ENCODE measurements around the gene C2CD2.
A peak's percentile ranks its signal among the peaks of the same experiment; 100 is the strongest.

Gene C2CD2

DNA sequence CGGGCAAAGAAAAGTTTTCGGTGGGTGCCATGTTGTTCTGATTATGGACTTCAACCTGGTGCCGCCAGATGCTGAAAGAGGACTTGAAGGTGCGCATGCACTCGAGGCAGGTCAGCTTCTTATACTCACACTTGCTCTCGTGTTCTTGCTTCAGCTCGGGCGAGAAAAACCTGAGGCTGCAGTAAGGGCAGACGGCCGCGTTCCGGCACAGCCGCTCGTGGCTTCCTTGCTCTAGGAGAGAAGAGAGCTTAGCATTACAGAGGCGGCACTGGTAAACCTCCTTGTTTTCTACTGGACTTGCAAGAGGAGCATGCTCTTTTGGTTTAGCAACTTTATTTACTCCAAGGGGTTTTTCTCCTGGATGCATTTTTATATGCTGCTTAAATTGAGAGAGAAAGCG lies 37.8 kb upstream of the C2CD2 start:
- FAIRE-seq (no peak), DNase-seq (ENCODE audit: insufficient read length, low spot score) (no peak)
- no peak for TF ChIP-seq SPI1 (IDR thresholded peaks at IDR 0.05; ENCODE audit: low read depth, low read length)
- no peak for TF ChIP-seq POLR2A (IDR thresholded peaks at IDR 0.05; ENCODE audit: low read depth, low read length)
- TF ChIP-seq POU2F2 (IDR thresholded peaks at IDR 0.05; ENCODE audit: low read depth, low read length), result no peak
- TF ChIP-seq POLR2AphosphoS5 (IDR thresholded peaks at IDR 0.05; ENCODE audit: low read depth, low read length), result no peak
- TF ChIP-seq TAF1 (IDR thresholded peaks at IDR 0.05; ENCODE audit: low read depth, low read length), result no peak
- TF ChIP-seq PAX5 (IDR thresholded peaks at IDR 0.05; ENCODE audit: insufficient read depth, low read length, severe bottlenecking), result no peak

DNA sequence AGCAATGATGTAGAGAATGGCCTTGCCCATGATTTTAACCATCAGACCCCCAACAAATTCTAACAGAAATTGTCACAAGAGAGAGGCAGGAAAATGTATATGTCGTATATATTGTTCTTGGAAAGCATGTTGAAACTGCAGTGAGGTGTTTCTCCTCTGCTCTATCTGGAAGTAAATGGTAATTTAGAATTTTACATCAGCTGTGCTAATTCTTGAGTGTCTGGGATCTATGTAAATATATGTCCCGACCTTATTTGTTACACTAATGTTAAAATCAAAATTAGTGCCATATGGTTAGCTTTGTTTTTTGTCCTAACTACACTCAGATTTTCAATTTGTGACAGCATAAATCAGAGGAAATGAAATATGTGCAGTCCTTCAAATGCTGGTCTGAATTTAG lies 35.9 kb upstream of the C2CD2 start:
- peak; percentile 23 for FAIRE-seq
- TF ChIP-seq SPI1 (IDR thresholded peaks at IDR 0.05; ENCODE audit: low read depth, low read length) (no peak), TAF1 (IDR thresholded peaks at IDR 0.05; ENCODE audit: low read depth, low read length) (no peak), POLR2A (IDR thresholded peaks at IDR 0.05; ENCODE audit: low read depth, low read length) (no peak), PAX5 (IDR thresholded peaks at IDR 0.05; ENCODE audit: insufficient read depth, low read length, severe bottlenecking) (no peak), POLR2AphosphoS5 (IDR thresholded peaks at IDR 0.05; ENCODE audit: low read depth, low read length) (no peak), POU2F2 (IDR thresholded peaks at IDR 0.05; ENCODE audit: low read depth, low read length) (no peak)
- DNase-seq (ENCODE audit: insufficient read length, low spot score), result no peak

DNA sequence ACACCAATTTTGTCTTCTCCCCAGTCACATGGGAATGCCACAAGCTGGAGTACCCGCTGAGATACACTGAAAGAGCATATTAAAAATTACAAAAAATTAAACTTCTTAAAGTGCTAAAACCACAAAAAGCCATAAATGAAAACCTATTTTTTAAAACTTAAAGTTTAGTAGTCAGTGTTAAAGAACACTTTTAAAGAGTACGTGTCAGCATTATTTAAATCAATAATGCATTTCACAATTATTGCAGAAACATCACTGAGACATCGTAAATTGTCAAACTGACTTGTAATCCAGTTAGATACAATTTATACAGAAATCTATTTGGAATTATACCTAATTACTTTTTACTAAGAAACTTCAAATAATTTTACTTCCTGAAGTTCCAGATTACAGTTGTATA lies 33.5 kb upstream of the C2CD2 start:
- no peak for FAIRE-seq
- no peak for DNase-seq (ENCODE audit: insufficient read length, low spot score)
- TF ChIP-seq POLR2AphosphoS5 (IDR thresholded peaks at IDR 0.05; ENCODE audit: low read depth, low read length), result no peak
- TF ChIP-seq SPI1 (IDR thresholded peaks at IDR 0.05; ENCODE audit: low read depth, low read length), result no peak
- no peak for TF ChIP-seq PAX5 (IDR thresholded peaks at IDR 0.05; ENCODE audit: insufficient read depth, low read length, severe bottlenecking)
- no peak for TF ChIP-seq POLR2A (IDR thresholded peaks at IDR 0.05; ENCODE audit: low read depth, low read length)
- TF ChIP-seq POU2F2 (IDR thresholded peaks at IDR 0.05; ENCODE audit: low read depth, low read length), result no peak
- TF ChIP-seq TAF1 (IDR thresholded peaks at IDR 0.05; ENCODE audit: low read depth, low read length), result no peak

DNA sequence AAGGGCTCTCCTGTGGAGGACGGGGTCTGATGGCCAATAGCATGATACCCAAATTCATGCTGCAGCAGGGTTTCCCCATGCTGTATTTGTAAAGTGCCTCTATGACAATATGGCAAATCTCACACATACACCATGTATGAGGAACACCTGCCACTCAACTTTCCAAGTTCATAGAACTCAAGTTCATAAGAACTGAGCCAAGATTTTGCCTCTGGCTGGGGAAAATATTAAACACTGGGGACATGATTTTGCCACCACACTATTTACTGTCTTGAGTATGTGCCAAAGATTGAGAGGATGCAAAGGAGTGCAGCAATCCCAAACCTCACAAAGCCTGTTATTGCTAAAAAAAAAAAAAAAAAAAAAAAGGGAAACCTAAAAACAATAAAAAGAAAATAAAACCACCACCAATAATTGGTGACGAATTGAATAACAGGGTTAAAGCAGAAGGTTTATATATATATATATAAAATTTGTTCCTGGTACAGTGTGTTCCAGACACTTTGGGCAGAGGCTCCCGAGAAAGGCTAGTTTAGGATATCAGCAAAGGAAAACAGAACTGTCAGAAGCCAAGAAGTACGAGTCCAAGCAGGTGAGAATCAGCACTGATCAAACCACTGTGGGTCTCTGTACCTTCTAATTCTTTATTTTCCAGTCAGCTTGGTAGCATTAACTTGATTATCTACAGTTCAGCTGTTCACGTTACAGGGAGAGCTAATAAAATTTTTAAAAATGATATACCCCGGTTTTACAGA lies 32.0 kb upstream of the C2CD2 start:
- no peak for TF ChIP-seq PAX5 (IDR thresholded peaks at IDR 0.05; ENCODE audit: insufficient read depth, low read length, severe bottlenecking)
- FAIRE-seq, result peak; percentile 43

DNA sequence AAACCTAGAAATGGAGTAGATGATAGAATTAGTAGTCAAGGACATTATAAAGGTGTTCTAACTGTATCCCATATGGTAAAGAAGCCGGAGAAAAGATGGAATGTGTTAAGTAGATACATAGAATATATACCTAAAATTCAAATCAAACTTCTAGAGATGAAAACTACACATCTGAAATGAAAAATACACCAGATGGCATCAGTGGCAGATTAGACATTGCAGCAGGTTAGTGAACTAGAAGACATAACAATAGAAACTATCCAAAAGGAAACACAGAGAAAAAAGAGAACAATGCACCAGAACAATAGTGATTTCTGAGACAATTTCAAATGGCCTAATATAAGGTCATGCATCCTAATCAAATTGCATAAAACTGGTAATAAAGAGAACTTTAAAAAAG lies 29.4 kb upstream of the C2CD2 start:
- FAIRE-seq, result no peak
- no peak for TF ChIP-seq PAX5 (IDR thresholded peaks at IDR 0.05; ENCODE audit: insufficient read depth, low read length, severe bottlenecking)
- no peak for DNase-seq (ENCODE audit: insufficient read length, low spot score)

More for the DNA sequence above, 32.0 kb upstream of the C2CD2 start:
- no peak for DNase-seq (ENCODE audit: insufficient read length, low spot score)

DNA sequence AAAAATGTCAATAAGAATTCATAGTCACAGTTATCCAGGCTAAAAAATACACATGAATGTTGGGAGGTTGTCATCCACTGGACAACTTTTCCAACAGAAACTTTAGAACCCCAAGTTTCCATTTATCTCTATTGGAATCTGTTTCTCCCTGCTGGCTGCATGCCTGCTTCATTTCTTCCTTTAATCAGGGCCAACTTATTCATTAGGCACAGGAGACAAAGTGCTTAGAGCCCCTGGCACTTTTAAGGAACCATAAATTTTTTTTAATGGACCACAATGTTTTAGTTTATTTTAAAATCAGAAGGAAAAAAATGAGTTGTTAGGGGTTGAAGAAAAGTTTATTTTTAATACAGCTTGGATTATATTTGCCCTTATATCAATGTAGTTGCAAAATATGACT lies 26.7 kb upstream of the C2CD2 start:
- no peak for DNase-seq (ENCODE audit: insufficient read length, low spot score)
- FAIRE-seq, result no peak
- TF ChIP-seq PAX5 (IDR thresholded peaks at IDR 0.05; ENCODE audit: insufficient read depth, low read length, severe bottlenecking) (no peak), TAF1 (IDR thresholded peaks at IDR 0.05; ENCODE audit: low read depth, low read length) (no peak), SPI1 (IDR thresholded peaks at IDR 0.05; ENCODE audit: low read depth, low read length) (no peak), POU2F2 (IDR thresholded peaks at IDR 0.05; ENCODE audit: low read depth, low read length) (no peak), POLR2A (IDR thresholded peaks at IDR 0.05; ENCODE audit: low read depth, low read length) (no peak), POLR2AphosphoS5 (IDR thresholded peaks at IDR 0.05; ENCODE audit: low read depth, low read length) (no peak)

DNA sequence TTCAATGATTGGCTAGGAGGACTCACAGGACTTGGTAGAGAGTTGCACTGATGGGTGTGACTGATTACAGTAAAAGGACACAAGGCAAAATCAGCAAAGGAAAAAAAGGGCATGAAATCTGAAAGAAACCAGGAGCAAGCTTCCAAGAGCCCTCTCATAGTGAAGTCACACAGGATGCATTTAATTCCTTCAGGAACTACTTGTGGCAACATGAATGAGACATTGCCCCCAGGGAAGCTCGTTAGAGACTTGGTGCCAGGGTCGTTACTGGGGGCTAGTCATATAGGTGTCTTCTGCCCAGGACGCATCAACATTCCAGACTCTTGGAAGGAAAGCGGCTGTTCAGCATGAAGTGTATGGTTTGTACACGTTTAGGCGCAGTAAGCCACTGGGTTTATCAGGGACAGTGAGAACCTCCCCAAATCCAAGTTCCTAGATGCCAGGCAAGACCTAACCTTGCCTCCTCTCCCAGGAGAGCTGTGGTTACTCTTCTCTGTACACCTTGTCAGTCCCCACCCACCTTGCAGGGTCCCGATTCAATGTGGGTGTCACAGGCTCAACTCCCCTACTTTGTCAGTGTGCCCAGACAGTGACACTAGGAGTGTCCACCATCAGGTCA lies 26.0 kb upstream of the C2CD2 start:
- no peak for FAIRE-seq
- no peak for DNase-seq (ENCODE audit: insufficient read length, low spot score)
- TF ChIP-seq POU2F2 (IDR thresholded peaks at IDR 0.05; ENCODE audit: low read depth, low read length), result no peak
- no peak for TF ChIP-seq SPI1 (IDR thresholded peaks at IDR 0.05; ENCODE audit: low read depth, low read length)
- no peak for TF ChIP-seq TAF1 (IDR thresholded peaks at IDR 0.05; ENCODE audit: low read depth, low read length)
- TF ChIP-seq POLR2A (IDR thresholded peaks at IDR 0.05; ENCODE audit: low read depth, low read length), result no peak
- TF ChIP-seq POLR2AphosphoS5 (IDR thresholded peaks at IDR 0.05; ENCODE audit: low read depth, low read length), result no peak
- no peak for TF ChIP-seq PAX5 (IDR thresholded peaks at IDR 0.05; ENCODE audit: insufficient read depth, low read length, severe bottlenecking)

DNA sequence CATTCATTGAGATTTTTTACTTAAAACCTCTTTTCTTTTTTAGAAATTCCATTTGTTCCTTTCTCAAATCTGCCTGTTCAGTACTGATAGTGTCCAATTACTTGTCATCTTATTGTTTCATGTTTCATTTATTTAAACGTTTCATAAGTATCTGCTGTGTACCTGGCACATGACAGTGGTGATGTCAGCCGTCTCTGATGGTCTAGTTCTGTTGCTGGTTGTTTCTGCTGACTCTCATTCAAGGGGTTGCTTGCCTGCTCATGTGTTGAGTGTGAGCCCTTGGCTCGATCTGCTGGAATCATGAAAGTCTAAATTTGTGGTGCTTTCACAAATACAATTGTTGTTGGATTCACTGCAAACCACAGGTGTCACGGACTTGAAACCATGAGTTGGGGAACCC lies 25.5 kb upstream of the C2CD2 start:
- TF ChIP-seq POLR2AphosphoS5 (IDR thresholded peaks at IDR 0.05; ENCODE audit: low read depth, low read length) (no peak), TAF1 (IDR thresholded peaks at IDR 0.05; ENCODE audit: low read depth, low read length) (no peak), POLR2A (IDR thresholded peaks at IDR 0.05; ENCODE audit: low read depth, low read length) (no peak), PAX5 (IDR thresholded peaks at IDR 0.05; ENCODE audit: insufficient read depth, low read length, severe bottlenecking) (no peak), SPI1 (IDR thresholded peaks at IDR 0.05; ENCODE audit: low read depth, low read length) (no peak), POU2F2 (IDR thresholded peaks at IDR 0.05; ENCODE audit: low read depth, low read length) (no peak)
- FAIRE-seq, result no peak
- DNase-seq (ENCODE audit: insufficient read length, low spot score), result no peak

DNA sequence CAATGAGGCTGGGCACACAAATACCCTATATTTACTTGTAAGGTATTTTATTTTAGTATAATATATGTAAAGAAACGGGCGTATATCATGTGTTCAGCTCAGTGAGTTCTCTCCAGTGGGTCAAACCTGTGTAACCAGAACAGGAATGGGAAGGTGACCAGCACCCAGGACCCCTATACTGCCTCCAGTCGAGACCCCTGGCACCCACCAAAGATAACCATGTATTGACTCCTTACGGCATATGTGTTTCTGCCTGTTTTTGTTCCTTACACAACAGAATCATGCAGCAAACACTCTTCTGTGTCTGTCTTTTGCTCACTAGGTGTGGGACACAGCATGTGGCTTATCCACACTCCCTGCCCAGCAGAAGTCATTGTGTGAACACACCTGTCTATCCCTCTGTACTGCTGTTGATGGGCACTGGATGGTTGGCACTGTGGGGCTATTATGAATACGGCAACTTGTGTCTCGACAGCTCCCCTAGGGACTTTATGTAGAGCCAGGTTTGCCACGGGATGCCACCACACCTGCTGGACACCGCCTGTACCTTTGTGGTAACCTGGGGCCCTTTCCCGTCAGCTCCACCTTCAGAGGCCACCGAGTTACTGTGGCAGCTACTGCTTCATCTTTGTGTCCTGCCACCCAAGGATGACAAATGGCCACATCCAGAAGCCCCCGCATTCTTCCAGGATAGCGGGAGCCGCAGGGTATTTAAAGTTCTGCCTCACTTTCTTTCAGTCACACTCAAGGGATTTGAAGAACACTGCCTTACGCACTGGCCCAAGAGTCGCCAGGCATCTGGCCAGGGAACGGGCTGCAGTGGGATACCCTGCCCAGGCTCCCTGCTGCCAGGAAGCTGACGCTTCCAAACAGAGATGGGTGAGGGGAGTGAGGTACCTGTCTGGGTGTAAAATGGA lies 23.5 kb upstream of the C2CD2 start:
- no peak for FAIRE-seq
- no peak for DNase-seq (ENCODE audit: insufficient read length, low spot score)
- TF ChIP-seq POLR2A (IDR thresholded peaks at IDR 0.05; ENCODE audit: low read depth, low read length) (no peak), TAF1 (IDR thresholded peaks at IDR 0.05; ENCODE audit: low read depth, low read length) (no peak), PAX5 (IDR thresholded peaks at IDR 0.05; ENCODE audit: insufficient read depth, low read length, severe bottlenecking) (no peak), POU2F2 (IDR thresholded peaks at IDR 0.05; ENCODE audit: low read depth, low read length) (no peak), POLR2AphosphoS5 (IDR thresholded peaks at IDR 0.05; ENCODE audit: low read depth, low read length) (no peak), SPI1 (IDR thresholded peaks at IDR 0.05; ENCODE audit: low read depth, low read length) (no peak)

Measured in GM12891 (cell line).